ENCODE data around the gene SPNS1. TPM values are rescaled to one million over a fixed set of nuclear protein-coding genes. Genes with fewer than 3 reads are reported as not detected.

Gene SPNS1
- total and polyA plus RNA-seq, 2 donors (not counting 1 experiment from before 2014, with no cell fraction given) = 36.4 to 47.6 TPM

GRCh38 chr16:29025218-29025617 is 50.6 kb downstream of the SPNS1 start:
- no peak overlapping the region for H3K27ac ChIP-seq (ENCODE audit: low read length in 2 of 2)
- no peak overlapping the region for H3K4me2 ChIP-seq (replicated peaks; ENCODE audit: low read depth, low read length, poor library complexity, severe bottlenecking)
- no peaks in the 10 kb centered on the region for H3K4me1 Mint-ChIP-seq
- H2AFZ ChIP-seq (ENCODE audit: insufficient read depth, low read depth, low read length, poor library complexity, severe bottlenecking) = no peak overlapping the region
- DNase-seq (no peak), ATAC-seq (ENCODE audit: low read depth) (no peak)
- no peak overlapping the region for H3K4me3 Mint-ChIP-seq
- WGBS (ENCODE audit: insufficient coverage) = 38% methylated on average over 4 of the region's 5 CpGs
- H3K9me3 Mint-ChIP-seq (ENCODE audit: insufficient read depth) = no peaks in the 10 kb centered on the region
- no peaks in the 10 kb centered on the region for H3K9me3 ChIP-seq (ENCODE audit: control extremely low read depth in 1 of 3, control insufficient read depth in 2 of 3, insufficient read depth in 1 of 3, low read length in 2 of 3)
- H3K27me3 ChIP-seq (replicated peaks in 1 of 4; ENCODE audit: control extremely low read depth in 1 of 4, control insufficient read depth in 3 of 4, insufficient read depth in 4 of 4, low read length in 3 of 4) = peaks cover 0 to 13% (median 2%) of the 10 kb centered on the region in 4 experiments
- no peak overlapping the region for H3K4me3 ChIP-seq (ENCODE audit: control extremely low read depth in 1 of 5, extremely low read depth in 1 of 5, insufficient read depth in 1 of 5, low read depth in 2 of 5, low read length in 4 of 5)
- no peak for TF ChIP-seq CTCF (IDR thresholded peaks at IDR 0.05)
- TF ChIP-seq EZH2 (IDR thresholded peaks at IDR 0.05; ENCODE audit: borderline replicate concordance, insufficient read depth, low read depth, low read length, poor library complexity, severe bottlenecking) = no peak
- intact Hi-C loops (cut with micrococcal nuclease) = no loop called here
- H4K20me1 ChIP-seq (ENCODE audit: control insufficient read depth, insufficient read depth, low read length, poor library complexity, severe bottlenecking) = no peaks in the 10 kb centered on the region
- H3K36me3 ChIP-seq (replicated peaks in 1 of 2; ENCODE audit: control extremely low read depth in 1 of 2, control insufficient read depth in 1 of 2, extremely low read depth in 1 of 2, insufficient read depth in 2 of 2, low read length in 1 of 2) = no peaks in the 10 kb centered on the region
- H3K79me2 ChIP-seq (ENCODE audit: control insufficient read depth, insufficient read depth, low read length) = no peaks in the 10 kb centered on the region
- H3K9ac ChIP-seq (ENCODE audit: low read length) = no peak overlapping the region
- H3K4me1 ChIP-seq (ENCODE audit: control insufficient read depth in 2 of 2, insufficient read depth in 2 of 2, low read length in 2 of 2) = no peaks in the 10 kb centered on the region
- CTCF ChIA-PET = no interaction called here
- POLR2A ChIA-PET = no interaction called here
- H3K27ac Mint-ChIP-seq = no peak overlapping the region
- H3K27me3 Mint-ChIP-seq = peaks cover 26% of the 10 kb centered on the region

GRCh38 chr16:29025735-29026134 is 51.2 kb downstream of the SPNS1 start:
- intact Hi-C loops (cut with micrococcal nuclease) = no loop called here
- Mint-ChIP-seq H3K4me1 (no peaks in the 10 kb centered on the region), H3K4me3 (no peak overlapping the region), H3K9me3 (ENCODE audit: insufficient read depth) (no peaks in the 10 kb centered on the region), H3K27ac (no peak overlapping the region), H3K27me3 (peaks cover 26% of the 10 kb centered on the region)
- Histone ChIP-seq H2AFZ (ENCODE audit: insufficient read depth, low read depth, low read length, poor library complexity, severe bottlenecking) (no peak overlapping the region), H3K27me3 (replicated peaks in 1 of 4; ENCODE audit: control extremely low read depth in 1 of 4, control insufficient read depth in 3 of 4, insufficient read depth in 4 of 4, low read length in 3 of 4) (peaks cover 0 to 13% (median 2%) of the 10 kb centered on the region in 4 experiments), H3K27ac (ENCODE audit: low read length in 2 of 2) (no peak overlapping the region), H3K4me1 (ENCODE audit: control insufficient read depth in 2 of 2, insufficient read depth in 2 of 2, low read length in 2 of 2) (no peaks in the 10 kb centered on the region), H3K4me3 (ENCODE audit: control extremely low read depth in 1 of 5, extremely low read depth in 1 of 5, insufficient read depth in 1 of 5, low read depth in 2 of 5, low read length in 4 of 5) (no peak overlapping the region), H3K79me2 (ENCODE audit: control insufficient read depth, insufficient read depth, low read length) (no peaks in the 10 kb centered on the region), H3K9me3 (ENCODE audit: control extremely low read depth in 1 of 3, control insufficient read depth in 2 of 3, insufficient read depth in 1 of 3, low read length in 2 of 3) (no peaks in the 10 kb centered on the region), H3K4me2 (replicated peaks; ENCODE audit: low read depth, low read length, poor library complexity, severe bottlenecking) (no peak overlapping the region), H3K36me3 (replicated peaks in 1 of 2; ENCODE audit: control extremely low read depth in 1 of 2, control insufficient read depth in 1 of 2, extremely low read depth in 1 of 2, insufficient read depth in 2 of 2, low read length in 1 of 2) (no peaks in the 10 kb centered on the region), H3K9ac (ENCODE audit: low read length) (no peak overlapping the region), H4K20me1 (ENCODE audit: control insufficient read depth, insufficient read depth, low read length, poor library complexity, severe bottlenecking) (no peaks in the 10 kb centered on the region)
- 100% methylated on average over 2 of the region's 4 CpGs for WGBS (ENCODE audit: insufficient coverage)
- ATAC-seq (ENCODE audit: low read depth) (no peak), DNase-seq (no peak)
- ChIA-PET POLR2A (no interaction called here), CTCF (no interaction called here)
- TF ChIP-seq EZH2 (IDR thresholded peaks at IDR 0.05; ENCODE audit: borderline replicate concordance, insufficient read depth, low read depth, low read length, poor library complexity, severe bottlenecking) = no peak
- TF ChIP-seq CTCF (IDR thresholded peaks at IDR 0.05) = no peak
